GM18858 (cell line): ENCODE measurements around the gene TRMT44.

ENCODE experiments used
- ATAC-seq: cut with Tn5 transposase; IDR thresholded peaks from one replicate; pipeline ENCODE4 v1.9.1; 2021; ENCODE audit not compliant: unreplicated experiment

Gene TRMT44

DNA sequence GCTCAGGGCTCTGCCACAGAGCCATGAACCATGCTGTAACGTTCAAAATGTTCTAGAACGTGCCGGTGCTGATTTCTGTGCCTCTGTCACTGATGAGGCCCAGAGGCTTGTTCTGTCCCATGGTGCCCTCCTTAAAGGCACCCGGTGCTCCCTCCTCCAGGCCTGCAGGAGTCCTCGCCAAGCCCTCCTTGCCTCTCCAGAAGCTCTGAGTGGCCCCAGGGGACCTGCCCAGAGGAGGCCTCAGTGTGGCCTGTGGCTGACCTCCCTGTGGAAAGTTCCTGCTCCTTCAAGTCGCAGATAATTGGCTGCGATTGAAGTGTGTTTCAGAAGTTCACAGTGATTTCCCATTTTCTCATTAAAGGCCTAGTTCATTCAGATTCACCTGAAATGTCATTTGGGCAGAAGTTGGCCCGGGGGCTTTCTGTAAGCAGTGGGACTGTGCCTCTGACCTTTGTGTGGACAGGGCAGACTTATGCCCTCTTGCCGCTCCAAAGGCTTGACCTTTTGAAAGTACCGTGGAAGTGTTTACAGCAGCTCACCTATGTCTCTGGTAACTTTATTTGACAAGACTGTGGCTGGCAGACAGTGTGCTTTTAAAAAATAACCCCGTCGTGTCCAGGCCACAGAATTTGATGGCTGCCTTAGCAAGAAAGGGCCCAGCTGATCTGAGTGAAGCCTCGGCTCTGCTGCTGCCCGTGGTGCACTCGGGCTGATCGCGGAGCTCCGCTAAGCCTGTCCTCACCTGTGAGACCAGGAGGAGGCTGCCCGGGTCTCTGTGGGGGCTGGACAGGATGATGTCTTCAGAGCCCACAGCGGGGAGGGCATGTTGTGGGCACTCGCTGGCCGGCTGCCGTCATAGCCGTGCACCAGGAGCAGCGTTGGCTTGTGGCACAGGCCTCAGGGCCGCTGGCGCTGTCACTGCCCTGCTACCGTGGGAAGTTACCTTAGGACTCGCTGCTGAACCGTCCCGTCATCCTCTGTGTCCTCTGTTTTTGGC, 25.3 kb downstream of the TRMT44 start:
- no peak for ATAC-seq

DNA sequence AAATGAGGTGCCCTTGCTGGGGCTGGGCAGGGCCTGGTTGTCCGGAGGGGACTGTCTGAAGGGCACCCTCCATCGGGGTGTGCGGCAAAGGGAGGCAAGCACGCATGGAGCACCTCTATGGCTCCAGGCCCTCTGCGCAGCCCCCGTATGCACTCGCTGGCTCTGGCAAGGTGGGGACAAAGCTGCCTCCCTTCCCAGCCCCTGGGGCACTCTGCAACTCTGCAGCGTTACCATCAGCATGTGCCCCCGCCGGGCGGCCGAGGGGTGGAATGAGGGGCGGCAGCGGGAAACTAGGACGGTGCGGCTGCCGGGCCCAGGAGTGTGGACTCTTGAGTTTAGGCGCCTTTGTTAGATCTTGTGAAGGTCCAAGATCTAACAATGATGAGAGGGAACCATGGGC, 26.4 kb downstream of the TRMT44 start:
- ATAC-seq: no peak

DNA sequence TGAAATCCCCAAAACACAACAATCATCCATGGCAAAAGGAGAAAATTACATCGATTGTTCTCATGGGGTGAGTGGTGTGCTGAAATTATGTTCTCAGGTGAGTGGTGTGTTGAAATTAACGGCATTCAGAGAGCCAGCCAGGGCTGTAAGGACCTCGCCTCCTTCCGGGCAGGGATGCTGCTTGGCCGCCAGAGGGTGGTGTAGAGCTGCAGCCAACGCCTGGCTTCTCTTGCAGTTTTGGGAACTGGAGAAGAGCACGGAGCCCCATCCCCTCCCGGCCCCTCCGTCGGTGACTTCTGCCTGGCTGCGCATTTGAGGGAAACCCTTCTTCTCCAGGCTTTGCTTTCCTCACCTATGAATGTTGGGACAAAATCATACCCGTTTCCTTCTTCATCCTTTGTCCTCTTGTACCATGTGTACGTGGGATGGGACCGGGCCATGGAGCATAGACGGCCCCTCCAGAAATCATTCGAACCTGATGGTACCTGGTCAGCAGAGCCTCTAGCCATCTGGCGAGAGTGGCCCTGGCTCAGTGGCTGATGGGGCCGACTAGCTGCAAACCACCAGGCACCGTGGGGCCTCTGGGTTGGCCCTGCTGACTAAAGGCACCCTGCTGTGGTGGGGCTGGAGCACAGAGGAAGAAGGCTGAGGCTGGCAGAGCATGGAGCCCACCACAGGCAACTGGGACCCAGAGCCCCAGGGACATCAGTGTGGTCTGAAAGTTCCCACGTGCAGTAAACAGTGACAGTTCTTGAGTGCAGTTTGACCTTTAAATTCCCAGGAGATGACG, 28.4 kb downstream of the TRMT44 start:
- ATAC-seq: no peak

DNA sequence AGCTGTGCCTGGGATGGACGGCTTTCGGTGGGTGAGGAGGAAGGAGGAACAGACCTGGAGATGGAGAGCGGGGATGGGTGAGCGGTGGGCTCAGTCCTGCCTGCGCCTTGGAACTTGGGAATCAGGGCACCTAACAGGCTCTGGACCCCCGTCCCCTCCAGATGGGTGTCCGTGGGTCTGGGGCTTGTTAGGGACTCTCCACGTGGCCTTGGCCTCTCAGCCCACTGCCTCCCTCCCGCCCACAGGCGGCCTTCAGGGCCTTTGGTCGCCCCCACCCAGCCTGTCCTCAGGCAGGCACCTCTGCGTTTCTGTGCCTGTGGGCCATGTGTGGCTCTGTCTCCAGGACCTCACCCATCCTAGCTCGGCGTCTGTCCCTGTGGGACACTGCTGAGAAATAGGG, 29.0 kb downstream of the TRMT44 start:
- ATAC-seq: no peak

DNA sequence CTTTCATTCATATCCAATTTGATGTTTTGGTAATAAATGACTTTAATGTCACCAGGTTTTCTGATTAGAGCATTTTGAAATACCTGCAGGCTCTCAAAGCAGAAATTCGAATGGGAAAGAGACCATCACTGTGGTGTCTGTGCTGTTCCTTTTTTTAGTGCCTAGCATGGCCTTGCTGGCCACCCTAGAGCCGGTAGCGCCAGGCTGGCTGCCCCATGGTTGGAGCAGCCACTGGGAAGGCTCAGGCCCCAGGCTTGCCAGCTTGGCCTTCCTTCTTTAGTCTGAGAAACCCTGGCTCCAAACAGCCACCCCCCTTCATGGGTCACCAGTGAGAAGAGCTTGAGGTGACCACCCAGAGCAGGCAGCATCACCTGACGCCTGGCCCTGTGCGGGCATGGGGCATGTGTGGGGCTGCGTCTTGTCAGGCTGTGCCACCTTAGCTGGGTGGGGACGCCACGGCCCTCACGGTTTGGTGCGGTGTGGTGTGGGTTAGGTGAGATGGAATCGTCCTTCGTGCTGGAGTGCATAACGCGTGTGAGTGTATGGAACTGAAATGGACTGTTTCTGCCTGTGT, 30.0 kb downstream of the TRMT44 start:
- no peak for ATAC-seq

DNA sequence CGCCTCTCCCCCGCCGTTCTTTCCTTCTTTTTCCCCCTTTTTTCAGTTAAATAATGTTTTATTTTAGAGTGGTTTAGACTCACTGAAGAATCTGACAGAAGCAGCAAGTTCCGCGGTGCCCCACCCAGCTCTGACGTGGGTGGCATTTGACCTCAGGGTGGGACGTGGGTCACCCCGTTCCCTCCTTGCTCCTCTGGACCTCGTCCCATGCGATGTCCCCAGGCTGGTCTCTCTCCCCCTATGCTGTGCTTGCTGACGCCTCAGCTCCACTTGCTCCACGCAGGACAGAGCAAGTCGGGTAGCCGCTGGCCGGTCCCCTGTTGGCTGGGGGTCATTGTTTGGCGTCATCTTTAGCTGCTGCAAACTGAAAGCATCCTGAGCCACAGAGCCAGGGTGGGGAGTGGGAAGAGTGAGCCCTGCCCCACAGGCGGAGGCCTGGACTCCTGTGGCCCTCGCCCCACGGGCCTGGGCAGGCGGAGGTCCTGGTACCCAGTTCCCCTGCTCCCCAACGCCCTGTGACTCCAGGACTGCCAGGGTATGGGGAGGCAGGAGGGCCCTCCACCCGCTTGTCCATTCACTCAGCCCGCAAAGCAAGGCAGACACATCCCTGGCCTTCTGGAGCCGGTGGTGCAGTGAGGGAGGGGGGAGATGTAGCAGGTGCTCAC, 30.8 kb downstream of the TRMT44 start:
- no peak for ATAC-seq

DNA sequence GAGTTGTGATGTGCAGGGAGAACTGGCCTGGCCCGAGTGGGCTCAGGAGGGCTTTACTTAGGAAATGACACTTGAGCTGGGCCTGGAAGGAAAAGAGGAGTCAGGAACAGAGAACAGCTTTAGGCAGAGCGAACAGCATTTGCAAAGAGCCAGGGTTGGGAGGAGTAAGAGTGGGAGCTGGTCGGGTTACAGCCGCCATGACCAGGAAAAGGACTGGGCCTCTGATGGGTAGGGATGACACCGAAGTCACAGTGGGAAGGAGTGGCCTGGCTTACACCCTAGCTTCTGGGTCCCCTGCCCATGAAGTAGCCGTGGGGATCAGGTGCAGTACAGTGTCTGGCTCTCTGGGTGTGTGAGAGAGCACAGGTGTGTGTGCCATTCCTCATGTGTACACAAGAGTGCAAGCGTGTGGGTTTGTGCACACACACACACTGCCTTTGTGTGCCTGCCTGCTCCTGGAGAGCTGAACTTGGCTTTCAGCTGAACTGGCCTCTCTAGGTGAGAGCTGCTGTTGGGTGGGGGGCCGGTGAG, 31.6 kb downstream of the TRMT44 start:
- ATAC-seq: no peak

DNA sequence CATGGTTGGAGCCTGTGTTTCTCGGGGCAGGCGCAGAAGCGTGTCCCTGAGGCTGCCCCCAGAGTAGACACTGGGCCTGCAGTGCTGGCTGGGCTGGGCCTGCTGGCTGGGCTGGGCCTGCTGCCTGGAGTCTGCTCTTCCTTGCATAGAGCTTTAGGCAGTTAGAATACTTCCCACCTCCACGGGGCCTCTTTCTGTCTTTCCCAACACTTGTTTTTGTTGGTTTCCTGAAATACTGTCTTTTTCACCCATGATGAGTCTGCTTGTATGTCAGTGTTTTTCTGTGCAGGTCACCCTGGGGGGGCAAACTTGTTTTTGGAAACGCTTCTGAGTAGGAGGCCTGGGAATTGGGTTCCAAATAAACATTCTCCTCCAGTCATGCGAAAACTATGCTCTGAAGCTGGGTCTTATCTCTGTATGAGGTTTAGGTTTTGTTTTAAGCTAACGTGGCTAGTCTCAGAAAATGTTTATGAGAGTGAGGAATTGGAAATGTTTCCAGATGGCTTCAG, 32.2 kb downstream of the TRMT44 start:
- no peak for ATAC-seq

DNA sequence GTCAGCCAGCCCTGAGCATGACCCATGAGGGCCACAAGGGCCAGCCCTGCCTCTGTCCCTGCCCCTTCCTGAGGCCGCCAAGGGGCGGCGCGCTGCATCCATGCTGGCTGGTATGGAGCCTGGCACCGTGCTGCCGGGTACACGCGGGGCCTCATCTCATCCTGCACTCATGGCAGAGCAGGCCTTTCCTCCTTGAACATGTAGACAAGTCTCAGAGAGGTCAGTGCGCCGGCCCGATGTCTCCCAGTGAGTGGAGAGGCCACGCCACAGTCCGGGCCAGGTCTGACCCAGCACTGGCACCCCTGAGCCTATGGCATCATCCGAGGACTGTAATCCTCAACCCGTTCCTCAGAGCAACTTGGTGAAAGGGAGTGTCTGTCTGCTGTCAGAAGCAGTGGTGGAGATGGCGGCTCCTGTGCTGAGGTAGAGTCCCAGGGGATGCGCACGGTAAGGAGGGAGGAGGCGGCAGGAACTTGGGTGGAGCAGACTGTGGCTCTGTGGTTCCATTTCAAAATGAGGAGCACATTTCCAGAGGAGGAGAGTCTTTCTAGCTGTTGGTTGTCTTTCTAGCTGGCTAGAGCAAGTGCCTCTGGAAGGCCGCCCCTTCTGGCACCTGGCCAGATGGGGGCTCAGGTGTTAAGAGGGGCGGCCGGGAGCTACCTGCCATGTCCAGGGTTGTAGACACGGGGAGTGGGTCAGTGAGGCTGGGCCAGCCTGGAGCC, 32.8 kb downstream of the TRMT44 start:
- ATAC-seq: no peak

DNA sequence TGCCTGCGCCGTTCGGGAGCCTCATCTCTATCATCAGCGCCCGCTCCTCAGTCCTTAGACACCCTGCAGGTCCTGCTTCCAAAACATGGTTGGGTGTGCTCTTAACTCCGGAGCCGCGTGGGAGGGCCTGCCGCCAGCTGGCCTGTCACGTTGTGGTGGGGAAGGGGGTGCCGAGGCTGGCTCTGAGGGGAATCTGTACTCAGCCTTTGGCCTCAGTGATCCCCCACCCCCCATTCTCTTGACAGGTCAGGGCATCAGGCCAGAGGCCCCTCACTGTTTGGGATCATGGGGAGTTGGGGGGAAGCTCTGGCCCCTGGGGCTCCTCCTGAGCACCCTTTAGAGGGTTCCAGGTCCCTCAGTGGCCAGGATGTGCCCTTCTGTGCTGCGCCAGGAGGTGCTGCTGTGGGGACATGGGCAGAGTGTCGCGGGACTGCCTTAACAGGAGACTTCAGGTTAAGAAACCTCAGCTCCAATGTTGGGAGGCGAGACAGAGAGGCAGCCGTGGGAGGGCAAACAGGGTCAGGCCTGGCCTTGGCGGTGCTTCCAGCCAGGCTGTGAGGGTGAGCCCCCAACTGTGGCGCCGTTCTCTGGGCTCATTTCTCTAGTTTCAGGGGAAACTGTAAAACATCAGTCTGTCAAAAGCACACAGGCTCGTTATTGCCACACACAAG, 33.5 kb downstream of the TRMT44 start:
- no peak for ATAC-seq

DNA sequence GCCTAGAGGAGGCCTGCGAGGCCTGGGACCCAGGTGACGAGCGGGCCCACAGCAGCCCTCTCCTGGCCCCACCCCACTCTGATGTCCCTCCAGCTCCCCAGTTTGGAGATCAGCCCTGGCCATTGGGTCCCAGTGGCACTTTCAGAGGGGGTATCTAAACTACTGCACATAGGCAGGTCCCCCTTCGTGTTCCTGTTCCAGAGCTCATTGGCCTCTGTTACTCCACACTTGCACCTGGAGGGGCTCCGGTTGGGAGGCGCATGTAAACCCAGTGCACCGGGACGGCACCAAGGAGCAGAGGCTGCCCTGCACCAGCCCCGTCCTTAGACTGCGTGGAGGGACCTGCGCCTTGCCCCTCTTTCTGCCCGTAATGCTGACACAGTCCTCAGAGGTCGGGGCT, 34.3 kb downstream of the TRMT44 start:
- ATAC-seq: no peak

DNA sequence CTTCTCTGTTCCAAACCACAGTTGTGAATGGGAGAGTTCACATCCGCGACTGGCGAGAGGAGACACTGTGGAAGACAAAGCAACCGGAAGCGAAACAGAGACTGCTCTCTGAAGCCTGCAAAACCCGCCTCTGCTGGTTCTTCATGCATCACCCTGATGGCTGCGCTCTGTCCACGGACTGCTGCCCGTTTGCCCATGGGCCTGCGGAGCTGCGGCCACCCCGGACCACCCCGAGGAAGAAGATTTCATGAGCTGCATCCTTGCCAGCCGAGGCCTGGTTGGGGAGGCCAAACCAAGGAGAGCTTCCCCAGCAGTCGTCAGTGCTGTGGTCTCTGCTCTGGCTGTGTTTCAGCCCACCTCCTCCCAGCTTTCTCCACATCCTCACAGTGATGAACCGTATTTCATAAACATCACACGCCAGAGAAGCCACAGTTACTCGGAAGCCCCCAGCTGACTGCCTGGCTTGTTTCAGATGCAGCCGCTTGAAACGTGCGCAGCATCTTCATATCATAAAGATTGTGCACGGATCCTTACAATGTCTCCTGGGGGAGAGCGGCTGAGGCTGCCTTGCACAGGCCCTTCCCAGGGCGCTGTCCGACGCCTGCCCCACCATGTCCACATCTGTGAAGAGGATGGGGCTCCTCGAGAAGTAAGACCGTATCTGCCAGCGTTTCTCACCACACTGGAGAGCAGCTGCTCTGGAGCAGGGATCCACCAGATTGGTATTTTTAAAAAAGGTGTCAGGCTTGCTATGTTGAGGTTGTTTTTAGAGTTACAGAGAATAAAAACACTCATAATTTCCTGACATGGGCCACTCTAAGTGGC, 35.4 kb downstream of the TRMT44 start:
- ATAC-seq: no peak

DNA sequence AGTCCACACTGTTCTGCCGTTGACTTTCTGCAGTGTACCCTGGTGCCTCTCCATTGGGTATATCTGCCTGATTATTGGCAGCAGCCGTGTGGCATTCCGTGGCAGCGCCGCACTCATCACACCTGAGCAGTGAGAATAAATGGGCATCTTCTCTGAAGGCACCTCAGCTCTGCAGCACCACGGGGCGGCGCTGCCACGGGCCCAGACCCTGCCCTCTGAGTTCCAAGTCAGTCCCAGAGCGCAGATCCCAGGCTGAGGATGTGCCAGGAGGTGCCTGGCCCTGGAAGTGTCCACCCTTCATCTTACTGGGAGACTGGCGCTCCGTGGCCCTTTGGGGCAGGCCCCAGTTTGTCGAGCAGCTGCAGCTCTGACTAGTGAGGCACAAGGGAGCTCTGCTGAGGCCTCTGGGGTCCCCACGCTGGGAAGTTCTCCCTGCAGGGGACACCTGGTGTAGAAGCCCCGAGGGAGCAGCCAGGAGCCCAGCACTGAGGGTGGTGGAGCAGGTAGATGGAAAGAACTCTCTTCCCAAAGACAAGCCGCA, 36.6 kb downstream of the TRMT44 start:
- ATAC-seq: no peak

DNA sequence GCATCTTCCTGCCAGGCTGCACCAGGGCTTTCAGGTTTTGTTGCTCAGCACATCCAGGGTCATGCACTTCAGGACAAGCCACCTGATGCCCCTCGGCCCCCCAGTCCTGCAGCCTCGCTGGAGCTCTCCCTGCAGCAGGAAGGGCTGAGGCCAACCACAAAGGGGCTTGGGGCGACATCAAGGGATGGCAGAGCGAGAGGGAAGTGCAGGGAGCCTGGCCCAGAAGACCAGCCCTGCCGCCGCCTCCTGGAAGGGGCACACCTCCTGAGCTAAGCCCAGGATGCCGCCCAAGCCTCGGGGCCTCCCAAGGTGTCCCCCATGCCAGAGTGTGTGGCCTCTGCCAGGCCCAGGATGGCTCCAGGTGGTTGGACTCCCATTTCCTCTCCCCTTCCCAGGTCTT, 37.1 kb downstream of the TRMT44 start:
- no peak for ATAC-seq

DNA sequence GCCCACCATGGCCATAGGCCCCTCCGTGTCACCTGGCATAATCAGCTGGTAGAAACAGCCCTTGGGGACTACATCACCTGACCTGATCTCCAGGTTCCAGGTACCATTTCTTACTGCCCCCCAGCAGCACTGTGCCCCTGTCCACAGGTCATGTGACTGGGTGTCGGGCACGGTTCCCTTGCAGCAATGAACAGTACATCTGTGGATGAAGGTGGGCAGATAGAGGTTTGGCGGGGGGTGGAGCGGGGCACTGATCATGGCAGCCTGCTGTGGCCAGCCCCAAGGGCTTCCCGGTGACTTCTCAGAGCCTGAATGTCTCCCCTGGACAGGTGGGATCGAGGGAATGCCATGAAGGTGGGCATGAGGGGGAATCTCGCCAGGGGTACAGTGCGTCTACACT, 37.8 kb downstream of the TRMT44 start:
- ATAC-seq: no peak

DNA sequence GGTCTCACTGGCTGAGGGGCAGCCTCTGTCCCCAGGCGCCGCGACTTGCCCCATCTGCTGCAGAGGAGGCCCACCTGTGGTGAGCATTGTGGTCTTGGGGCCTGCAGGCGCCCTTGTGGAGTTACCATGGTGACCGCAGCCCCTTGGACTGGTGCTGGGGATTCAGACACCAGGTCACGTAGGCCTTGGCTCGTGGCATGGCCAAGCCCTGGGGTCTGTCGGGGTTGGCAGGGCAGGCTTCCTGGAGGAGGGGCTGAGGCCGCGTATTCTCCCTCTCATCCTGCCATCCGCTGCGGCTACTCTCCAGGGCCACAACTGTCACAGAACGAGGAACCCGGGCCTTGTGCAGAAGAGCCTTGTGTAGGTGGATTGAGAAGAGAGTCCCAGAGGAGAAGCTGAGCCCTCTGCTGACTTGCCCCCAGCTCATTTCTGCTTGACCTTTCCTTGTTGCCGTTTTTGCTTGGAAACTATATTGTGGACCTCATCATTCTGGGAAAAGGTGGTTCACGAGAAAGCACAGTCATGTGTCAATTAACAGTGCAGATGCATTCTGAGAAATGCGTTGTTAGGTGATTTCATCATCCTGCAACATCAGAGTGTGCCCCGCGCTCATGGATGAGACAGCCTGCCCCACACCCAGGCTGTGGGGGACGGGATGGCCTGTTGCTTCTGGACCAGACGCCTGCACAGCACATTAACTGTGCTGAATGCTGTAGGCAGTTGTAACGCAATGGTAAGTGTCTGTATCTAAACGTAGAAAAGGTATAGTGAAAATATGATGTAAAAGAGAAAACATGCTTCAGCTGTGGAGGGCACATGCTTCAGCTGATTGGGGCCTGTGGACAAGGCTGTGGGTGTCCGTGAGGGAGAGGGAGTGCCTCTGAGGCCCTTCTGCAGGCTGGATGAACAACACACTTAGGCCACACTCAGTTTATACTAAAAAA, 38.5 kb downstream of the TRMT44 start:
- no peak for ATAC-seq

DNA sequence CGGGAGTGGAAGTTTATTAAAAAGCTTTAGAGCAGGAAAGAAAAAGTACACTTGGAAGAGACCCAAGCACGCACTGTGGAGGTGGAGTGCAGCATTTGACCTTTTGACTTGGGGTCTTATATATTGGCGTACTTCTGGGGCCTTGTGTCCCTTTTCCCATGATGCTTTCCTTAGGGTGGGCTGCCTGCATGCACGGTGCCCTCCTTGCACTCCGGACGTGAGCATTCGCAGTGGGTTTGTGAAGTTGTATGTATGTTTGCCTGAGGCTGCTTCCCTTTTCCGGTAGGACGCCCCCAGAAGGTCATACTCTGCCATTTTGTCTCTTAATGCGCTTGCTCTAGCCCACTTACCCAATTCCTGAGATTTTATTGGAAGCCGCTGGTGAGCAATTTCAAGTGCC, 39.6 kb downstream of the TRMT44 start:
- ATAC-seq: no peak
